SU-DHL-6 (cell line): ENCODE measurements around the gene LRGUK.

Experiments
- H2AFZ ChIP-seq: fragments of 200-600 bp; sonication (generic); 2 replicates; pipeline ENCODE4 v1.6.1; 2014; ENCODE audit warnings: low read depth, mild to moderate bottlenecking, moderate library complexity, mixed read lengths, antibody characterized with exemption, low read length; ENCODE audit not compliant: severe bottlenecking
- H3F3A ChIP-seq: fragments of 200-600 bp; shearing (Covaris generic); 2 replicates; pipeline ENCODE4 v1.6.0; 2016; ENCODE audit warnings: antibody characterized with exemption, mild to moderate bottlenecking; ENCODE audit not compliant: insufficient read depth
- H3K27ac ChIP-seq: fragments of 200-600 bp; sonication (generic); 2 replicates; pipeline ENCODE4 v1.5.1; 2016; ENCODE audit warnings: low read depth, mild to moderate bottlenecking, low read length, moderate library complexity, mixed read lengths
- H3K27me3 ChIP-seq: fragments of 200-600 bp; sonication (generic), shearing (Covaris generic); 2 replicates; pipeline ENCODE4 v1.6.0; 2014; ENCODE audit warnings: mild to moderate bottlenecking, low read length
- H3K36me3 ChIP-seq: fragments of 200-600 bp; sonication (generic); 2 replicates; pipeline ENCODE4 v1.6.1; 2014; ENCODE audit warnings: mild to moderate bottlenecking, low read length, mixed read lengths
- H3K4me2 ChIP-seq: fragments of 300-600, 200-600 bp; shearing (Covaris generic), sonication (generic); 2 replicates; pipeline ENCODE4 v1.6.0; 2014; ENCODE audit warnings: low read length, low read depth, mild to moderate bottlenecking; ENCODE audit not compliant: poor library complexity, severe bottlenecking
- H3K4me3 ChIP-seq: fragments of 200-600 bp; sonication (generic); 2 replicates; pipeline ENCODE4 v1.5.1; 2014; ENCODE audit warnings: antibody characterized with exemption, low read length, mild to moderate bottlenecking, mixed read lengths; ENCODE audit not compliant: insufficient read depth, poor library complexity, severe bottlenecking
- H3K79me2 ChIP-seq: fragments of 200-600 bp; sonication (generic); 2 replicates; pipeline ENCODE4 v1.6.1; 2014; ENCODE audit warnings: mild to moderate bottlenecking, low read length, moderate library complexity; ENCODE audit not compliant: insufficient read depth
- H3K9ac ChIP-seq: fragments of 200-600 bp; sonication (generic); 2 replicates; pipeline ENCODE4 v1.7.0; 2014; ENCODE audit warnings: mild to moderate bottlenecking, low read length
- H3K9me2 ChIP-seq: fragments of 200-600 bp; sonication (generic); replicated peaks from 2 replicates; pipeline ENCODE4 v1.6.1; 2014; ENCODE audit warnings: low read length; ENCODE audit not compliant: insufficient read depth
- H3K9me3 ChIP-seq: fragments of 200-600 bp; sonication (generic); 2 replicates; pipeline ENCODE4 v1.6.1; 2014; ENCODE audit warnings: low read length, mixed read lengths; ENCODE audit not compliant: insufficient read depth
- H4K20me1 ChIP-seq: fragments of 200-600 bp; sonication (generic); 2 replicates; pipeline ENCODE4 v1.6.1; 2014; ENCODE audit warnings: low read depth, mild to moderate bottlenecking, antibody characterized with exemption, low read length, moderate library complexity, mixed read lengths
- EZH2phosphoT487 ChIP-seq: fragments of 200-600 bp; sonication (generic), shearing (Covaris generic); conservative IDR thresholded peaks from 2 replicates; pipeline ENCODE4 v1.6.1; 2018; ENCODE audit warnings: mild to moderate bottlenecking, antibody characterized with exemption, low read length, moderate library complexity, mixed read lengths
- TF ChIP-seq, protein P1 (sequence below): fragments of 200-600 bp; sonication (generic); IDR thresholded peaks from one replicate; pipeline ENCODE4 v1.5.1; 2017; ENCODE audit warnings: antibody characterized with exemption, mild to moderate bottlenecking, low read length, moderate library complexity; ENCODE audit not compliant: insufficient read depth, poor library complexity, severe bottlenecking

The LRGUK gene

DNA sequence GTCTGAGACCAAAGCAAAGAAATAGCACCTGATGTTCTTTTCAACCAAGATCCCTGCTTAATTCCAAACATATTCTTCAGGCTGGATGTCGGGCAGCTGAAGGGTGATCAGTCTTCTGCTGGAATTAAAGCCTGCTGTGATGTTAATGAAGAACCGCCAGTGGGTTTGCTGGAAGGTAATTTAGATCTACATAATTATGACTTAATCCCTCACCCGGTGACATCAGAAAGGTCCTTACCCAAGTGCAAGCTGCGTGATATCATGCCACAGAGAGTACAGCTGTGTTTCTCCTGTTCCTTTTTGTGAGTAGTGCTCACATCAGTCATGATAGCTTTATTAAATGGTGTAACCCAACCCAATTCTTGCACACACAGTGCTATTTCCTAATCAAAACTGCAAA lies 29.1 kb upstream of the LRGUK start:
- TF ChIP-seq, protein P1, sequence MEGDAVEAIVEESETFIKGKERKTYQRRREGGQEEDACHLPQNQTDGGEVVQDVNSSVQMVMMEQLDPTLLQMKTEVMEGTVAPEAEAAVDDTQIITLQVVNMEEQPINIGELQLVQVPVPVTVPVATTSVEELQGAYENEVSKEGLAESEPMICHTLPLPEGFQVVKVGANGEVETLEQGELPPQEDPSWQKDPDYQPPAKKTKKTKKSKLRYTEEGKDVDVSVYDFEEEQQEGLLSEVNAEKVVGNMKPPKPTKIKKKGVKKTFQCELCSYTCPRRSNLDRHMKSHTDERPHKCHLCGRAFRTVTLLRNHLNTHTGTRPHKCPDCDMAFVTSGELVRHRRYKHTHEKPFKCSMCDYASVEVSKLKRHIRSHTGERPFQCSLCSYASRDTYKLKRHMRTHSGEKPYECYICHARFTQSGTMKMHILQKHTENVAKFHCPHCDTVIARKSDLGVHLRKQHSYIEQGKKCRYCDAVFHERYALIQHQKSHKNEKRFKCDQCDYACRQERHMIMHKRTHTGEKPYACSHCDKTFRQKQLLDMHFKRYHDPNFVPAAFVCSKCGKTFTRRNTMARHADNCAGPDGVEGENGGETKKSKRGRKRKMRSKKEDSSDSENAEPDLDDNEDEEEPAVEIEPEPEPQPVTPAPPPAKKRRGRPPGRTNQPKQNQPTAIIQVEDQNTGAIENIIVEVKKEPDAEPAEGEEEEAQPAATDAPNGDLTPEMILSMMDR = no peak
- TF ChIP-seq EZH2phosphoT487 = no peak
- no peak overlapping the region for H3K4me3 ChIP-seq
- H3K27me3 ChIP-seq = no peaks in the 10 kb centered on the region
- H3K9me2 ChIP-seq = no peaks in the 10 kb centered on the region
- no peaks in the 10 kb centered on the region for H4K20me1 ChIP-seq
- H3K27ac ChIP-seq = no peak overlapping the region
- no peaks in the 10 kb centered on the region for H3K36me3 ChIP-seq
- H3K9me3 ChIP-seq = no peaks in the 10 kb centered on the region
- H3K9ac ChIP-seq = no peak overlapping the region
- H2AFZ ChIP-seq = no peak overlapping the region
- H3K4me2 ChIP-seq = no peak overlapping the region
- H3K79me2 ChIP-seq = no peaks in the 10 kb centered on the region
- no peaks in the 10 kb centered on the region for H3F3A ChIP-seq

DNA sequence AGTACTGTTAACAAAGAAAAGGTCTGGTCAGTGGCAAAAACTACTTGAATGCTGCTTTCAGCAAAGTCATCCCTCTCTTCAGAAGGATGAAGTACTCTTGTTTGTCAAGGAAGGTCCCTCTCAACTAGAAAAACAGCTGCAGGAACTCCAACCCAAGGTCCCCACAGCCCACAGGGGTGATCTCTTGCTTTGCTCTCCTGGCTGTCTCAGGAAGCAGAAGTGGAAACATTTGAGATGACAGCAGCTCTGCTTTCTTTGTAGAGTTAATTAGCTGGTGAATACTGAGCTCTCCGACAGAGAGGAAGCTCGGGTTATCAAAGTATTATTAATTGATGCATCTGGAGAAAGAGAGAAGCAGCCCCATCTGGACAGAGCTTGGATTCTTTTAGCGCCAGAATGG lies 25.4 kb upstream of the LRGUK start:
- H3K27me3 ChIP-seq = no peaks in the 10 kb centered on the region
- H3K4me2 ChIP-seq = no peak overlapping the region
- no peak overlapping the region for H3K4me3 ChIP-seq
- no peak overlapping the region for H3K9ac ChIP-seq
- H3K27ac ChIP-seq = no peak overlapping the region
- no peaks in the 10 kb centered on the region for H3K9me2 ChIP-seq
- no peaks in the 10 kb centered on the region for H3K9me3 ChIP-seq
- no peaks in the 10 kb centered on the region for H3F3A ChIP-seq
- no peaks in the 10 kb centered on the region for H3K36me3 ChIP-seq
- H3K79me2 ChIP-seq = no peaks in the 10 kb centered on the region
- TF ChIP-seq, protein P1 = no peak
- no peak for TF ChIP-seq EZH2phosphoT487
- H2AFZ ChIP-seq = no peak overlapping the region
- no peaks in the 10 kb centered on the region for H4K20me1 ChIP-seq

DNA sequence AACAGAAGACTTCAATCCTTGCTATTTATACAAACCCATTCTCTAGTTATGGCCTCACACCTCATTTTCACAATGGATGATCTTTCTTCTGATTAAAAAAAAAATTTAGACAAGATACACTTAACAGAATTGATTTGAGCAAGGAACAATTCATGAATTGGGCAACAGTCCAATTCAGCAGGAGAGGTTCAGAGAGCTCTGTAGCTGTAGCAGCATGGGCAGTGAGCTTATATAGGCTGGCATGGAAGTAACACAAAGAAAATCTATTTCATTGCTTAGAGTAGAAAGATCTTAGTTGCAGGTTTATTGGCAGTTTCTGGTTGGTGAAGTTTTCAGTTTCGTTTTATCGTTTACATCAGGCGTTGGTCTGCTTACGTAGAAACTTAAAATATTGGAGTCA lies 23.0 kb upstream of the LRGUK start:
- Histone ChIP-seq H3K4me2 (no peak overlapping the region), H3K27ac (no peak overlapping the region), H3K9me3 (no peaks in the 10 kb centered on the region), H3F3A (no peaks in the 10 kb centered on the region), H2AFZ (no peak overlapping the region), H3K9ac (no peak overlapping the region), H3K27me3 (no peaks in the 10 kb centered on the region), H3K36me3 (no peaks in the 10 kb centered on the region), H3K79me2 (no peaks in the 10 kb centered on the region), H3K4me3 (no peak overlapping the region), H4K20me1 (no peaks in the 10 kb centered on the region), H3K9me2 (no peaks in the 10 kb centered on the region)
- TF ChIP-seq, protein P1 = no peak
- no peak for TF ChIP-seq EZH2phosphoT487

DNA sequence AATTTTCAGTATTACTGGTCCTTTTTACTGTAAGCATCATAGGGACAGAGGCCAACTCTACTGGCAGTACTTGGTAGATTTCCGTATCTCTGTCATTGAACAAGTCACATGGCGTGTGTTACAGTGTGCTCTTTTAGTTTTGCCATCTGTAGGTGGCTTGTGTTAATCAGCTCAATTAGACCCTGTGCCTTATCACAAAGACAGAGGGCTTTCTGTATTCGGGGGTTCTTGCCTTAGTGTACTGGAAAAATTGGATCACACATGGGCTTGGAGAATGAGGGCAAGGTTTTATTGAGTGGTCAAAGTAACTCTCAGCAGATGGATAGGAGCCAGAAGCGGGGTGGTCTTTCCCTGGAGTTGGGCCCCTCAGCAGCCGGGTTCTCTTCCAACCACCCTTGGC lies 21.3 kb upstream of the LRGUK start:
- H2AFZ ChIP-seq = no peak overlapping the region
- H3F3A ChIP-seq = no peaks in the 10 kb centered on the region
- no peaks in the 10 kb centered on the region for H3K27me3 ChIP-seq
- H3K27ac ChIP-seq = no peak overlapping the region
- TF ChIP-seq EZH2phosphoT487 = no peak
- TF ChIP-seq, protein P1 = no peak
- no peaks in the 10 kb centered on the region for H3K36me3 ChIP-seq
- H3K9me3 ChIP-seq = no peaks in the 10 kb centered on the region
- no peaks in the 10 kb centered on the region for H3K9me2 ChIP-seq
- H3K9ac ChIP-seq = no peak overlapping the region
- no peaks in the 10 kb centered on the region for H3K79me2 ChIP-seq
- H3K4me2 ChIP-seq = no peak overlapping the region
- H3K4me3 ChIP-seq = no peak overlapping the region
- no peaks in the 10 kb centered on the region for H4K20me1 ChIP-seq
